Vagina (tissue), 2 donors: ENCODE results near the gene TSSK6.

Experiments used
- CTCF ChIP-seq, 3 experiments: fragments of 450-650 bp in 2 of 3; fragments of 200-600 bp in 1 of 3; sonication (generic) in 1 of 3; IDR thresholded peaks; one replicate each; pipeline ENCODE4 v1.5.1; 2017 to 2019; ENCODE audit warnings: antibody characterized with exemption in 3 of 3, mild to moderate bottlenecking in 2 of 3, moderate library complexity in 2 of 3
- POLR2A ChIP-seq, 2 donors: fragments of 450-650 bp; IDR thresholded peaks; one replicate each; pipeline ENCODE4 v1.6.1; 2017; ENCODE audit warnings: antibody characterized with exemption in 2 of 2, mild to moderate bottlenecking in 2 of 2, moderate library complexity in 2 of 2

- TF ChIP-seq CTCF (IDR thresholded peaks at IDR 0.05): no peak
- TF ChIP-seq POLR2A (IDR thresholded peaks at IDR 0.05): no peak
Measured at GRCh38 chr19:19513682-19514081, 1.7 kb downstream of the TSSK6 start.
